GM19438 (cell line): ENCODE measurements around the gene FRMPD4.
A peak's percentile ranks its signal among the peaks of the same experiment; 100 is the strongest.
"Not testable (repeated sequence)": the region's sequence is repeated elsewhere in the genome, so short reads cannot be mapped to it uniquely, and the experiment has no call there.

Experiments
- ATAC-seq: cut with Tn5 transposase; IDR thresholded peaks from one replicate; pipeline ENCODE4 v1.9.1; 2021; ENCODE audit warnings: low read depth; ENCODE audit not compliant: unreplicated experiment

The FRMPD4 gene

GRCh38 chrX:12489341-12489740 is 351.1 kb downstream of the FRMPD4 start:
- ATAC-seq: no peak

- ATAC-seq: no peak
These were observed 356.3 kb downstream of the FRMPD4 start for GRCh38 chrX:12494400-12495138.

- ATAC-seq: no peak
These were observed 358.1 kb downstream of the FRMPD4 start for GRCh38 chrX:12496343-12496742.

GRCh38 chrX:12497832-12498591 is 359.7 kb downstream of the FRMPD4 start:
- peak; percentile 78 for ATAC-seq

- ATAC-seq: no peak
These were observed 366.9 kb downstream of the FRMPD4 start for GRCh38 chrX:12505127-12505526.

- ATAC-seq: peak; percentile 98
These were observed 377.1 kb downstream of the FRMPD4 start for GRCh38 chrX:12515384-12515783.

GRCh38 chrX:12526306-12526705 is 388.0 kb downstream of the FRMPD4 start:
- no peak for ATAC-seq

- not testable (repeated sequence) for ATAC-seq
These were observed 399.8 kb downstream of the FRMPD4 start for GRCh38 chrX:12538096-12538495.

GRCh38 chrX:12542251-12542650 is 404.0 kb downstream of the FRMPD4 start:
- ATAC-seq: not testable (repeated sequence)

GRCh38 chrX:12548341-12548740 is 410.1 kb downstream of the FRMPD4 start:
- no peak for ATAC-seq

- ATAC-seq: no peak
These were observed 410.5 kb downstream of the FRMPD4 start for GRCh38 chrX:12548746-12549145.

GRCh38 chrX:12554206-12554605 is 415.9 kb downstream of the FRMPD4 start:
- no peak for ATAC-seq

- ATAC-seq: no peak
These were observed 424.8 kb downstream of the FRMPD4 start for GRCh38 chrX:12563121-12563520.

GRCh38 chrX:12564221-12564620 is 425.9 kb downstream of the FRMPD4 start:
- no peak for ATAC-seq

GRCh38 chrX:12567857-12568256 is 429.6 kb downstream of the FRMPD4 start:
- no peak for ATAC-seq

GRCh38 chrX:12570859-12571501 is 432.7 kb downstream of the FRMPD4 start:
- ATAC-seq: no peak

GRCh38 chrX:12579311-12579710 is 441.0 kb downstream of the FRMPD4 start:
- no peak for ATAC-seq

- no peak for ATAC-seq
These were observed 442.3 kb downstream of the FRMPD4 start for GRCh38 chrX:12580548-12580947.

GRCh38 chrX:12581546-12581945 is 443.3 kb downstream of the FRMPD4 start:
- ATAC-seq: no peak

- ATAC-seq: no peak
These were observed 444.4 kb downstream of the FRMPD4 start for GRCh38 chrX:12582649-12583048.

GRCh38 chrX:12583543-12583942 is 445.3 kb downstream of the FRMPD4 start:
- ATAC-seq: no peak
